Mesenchymal stem cell (in vitro differentiated cells and primary cell): ENCODE measurements around the gene NAPA.

Experiments
- DNase-seq: peaks from one replicate; pipeline ENCODE4 v3.0.0-alpha.2; 2013
- H2AFZ ChIP-seq: one replicate; pipeline ENCODE4 v1.6.1; 2013; ENCODE audit warnings: low read depth, mild to moderate bottlenecking, control low read depth, inconsistent platforms, low read length, moderate library complexity
- H2AK5ac ChIP-seq: 2 replicates; pipeline ENCODE4 v1.6.1; 2013; ENCODE audit warnings: low read length, moderate library complexity, mild to moderate bottlenecking, inconsistent platforms; ENCODE audit not compliant: severe bottlenecking
- H2BK120ac ChIP-seq: one replicate; pipeline ENCODE4 v1.6.1; 2013; ENCODE audit warnings: low read depth, mild to moderate bottlenecking, inconsistent platforms, low read length, moderate library complexity
- H2BK12ac ChIP-seq, 2 experiments: one replicate each; pipeline ENCODE4 v1.6.1; 2013; ENCODE audit warnings: inconsistent platforms in 2 of 2, low read length in 2 of 2, mild to moderate bottlenecking in 2 of 2, moderate library complexity in 2 of 2, control low read depth in 1 of 2
- H2BK15ac ChIP-seq: one replicate; pipeline ENCODE4 v1.6.1; 2013; ENCODE audit warnings: mild to moderate bottlenecking, low read depth, inconsistent platforms; ENCODE audit not compliant: poor library complexity, severe bottlenecking
- H2BK5ac ChIP-seq: 2 replicates; pipeline ENCODE4 v1.6.1; 2013; ENCODE audit warnings: low read depth, mild to moderate bottlenecking, low read length, control low read depth, inconsistent platforms; ENCODE audit not compliant: poor library complexity, severe bottlenecking
- H3K14ac ChIP-seq, 2 experiments: one replicate each; pipeline ENCODE4 v1.6.1; 2013; ENCODE audit warnings: inconsistent platforms in 2 of 2, low read length in 2 of 2, control low read depth in 1 of 2, mild to moderate bottlenecking in 1 of 2, moderate library complexity in 1 of 2
- H3K18ac ChIP-seq, 2 experiments: one replicate each; pipeline ENCODE4 v1.6.1; 2013; ENCODE audit warnings: inconsistent platforms in 2 of 2, low read length in 2 of 2, control low read depth in 1 of 2, low read depth in 1 of 2, mild to moderate bottlenecking in 1 of 2
- H3K23ac ChIP-seq, 2 experiments: one replicate each; pipeline ENCODE4 v1.6.1; 2013; ENCODE audit warnings: inconsistent platforms in 2 of 2, low read length in 2 of 2, mild to moderate bottlenecking in 2 of 2, moderate library complexity in 2 of 2, control low read depth in 1 of 2
- H3K27ac ChIP-seq: 2 replicates; pipeline ENCODE4 v1.5.1; 2013; ENCODE audit warnings: mild to moderate bottlenecking, moderate library complexity, low read length, control low read depth, inconsistent platforms; ENCODE audit not compliant: poor library complexity, severe bottlenecking
- H3K27me3 ChIP-seq, 2 experiments: 2 replicates each; pipeline versions ENCODE4 v1.6.1 to v1.7.0; 2013; ENCODE audit warnings: low read length in 2 of 2, mild to moderate bottlenecking in 2 of 2, moderate library complexity in 2 of 2, control low read depth in 1 of 2, inconsistent platforms in 1 of 2; ENCODE audit not compliant: control insufficient read depth in 1 of 2, insufficient read depth in 1 of 2
- H3K36me3 ChIP-seq, 2 experiments: 2 replicates each; pipeline versions ENCODE4 v1.6.1 to v1.7.0; 2013; ENCODE audit warnings: low read length in 2 of 2, control low read depth in 1 of 2, inconsistent platforms in 1 of 2, low read depth in 1 of 2, mild to moderate bottlenecking in 1 of 2; ENCODE audit not compliant: insufficient read depth in 2 of 2, control insufficient read depth in 1 of 2
- H3K4ac ChIP-seq, 2 experiments: one replicate each; pipeline ENCODE4 v1.6.1; 2013; ENCODE audit warnings: inconsistent platforms in 2 of 2, low read length in 2 of 2, mild to moderate bottlenecking in 2 of 2, moderate library complexity in 2 of 2, control low read depth in 1 of 2, low read depth in 1 of 2
- H3K4me1 ChIP-seq: 2 replicates; pipeline ENCODE4 v1.6.1; 2013; ENCODE audit warnings: low read depth, low read length, control low read depth; ENCODE audit not compliant: control insufficient read depth, insufficient read depth
- H3K4me2 ChIP-seq: 2 replicates; pipeline ENCODE4 v1.6.1; 2013; ENCODE audit warnings: low read length, mild to moderate bottlenecking, inconsistent platforms; ENCODE audit not compliant: poor library complexity, severe bottlenecking
- H3K4me3 ChIP-seq, 2 experiments: 2 replicates each; pipeline versions ENCODE4 v1.5.1 to v1.7.0; 2013; ENCODE audit warnings: low read length in 2 of 2, mild to moderate bottlenecking in 2 of 2, control low read depth in 1 of 2, low read depth in 1 of 2; ENCODE audit not compliant: insufficient read depth in 1 of 2
- H3K79me1 ChIP-seq: replicated peaks from 2 replicates; pipeline ENCODE4 v1.6.1; 2013; ENCODE audit warnings: mild to moderate bottlenecking, control low read depth, low read length, inconsistent platforms; ENCODE audit not compliant: poor library complexity, severe bottlenecking
- H3K9ac ChIP-seq: 2 replicates; pipeline ENCODE4 v1.7.0; 2013; ENCODE audit warnings: mild to moderate bottlenecking, low read length, moderate library complexity
- H3K9me3 ChIP-seq: 2 replicates; pipeline ENCODE4 v1.7.0; 2013; ENCODE audit warnings: mild to moderate bottlenecking, low read length; ENCODE audit not compliant: control insufficient read depth
- H4K8ac ChIP-seq: one replicate; pipeline ENCODE4 v1.6.1; 2013; ENCODE audit warnings: inconsistent platforms, mild to moderate bottlenecking, low read length, moderate library complexity
- H4K91ac ChIP-seq: one replicate; pipeline ENCODE4 v1.6.1; 2013; ENCODE audit warnings: mild to moderate bottlenecking, low read length, inconsistent platforms
- WGBS: methylation state at CpG from one replicate; pipeline ENCODE4 v1.1.7; 2013; ENCODE audit warnings: mixed read lengths; 5-methylcytosine and 5-hydroxymethylcytosine counted together

NAPA gene

DNA sequence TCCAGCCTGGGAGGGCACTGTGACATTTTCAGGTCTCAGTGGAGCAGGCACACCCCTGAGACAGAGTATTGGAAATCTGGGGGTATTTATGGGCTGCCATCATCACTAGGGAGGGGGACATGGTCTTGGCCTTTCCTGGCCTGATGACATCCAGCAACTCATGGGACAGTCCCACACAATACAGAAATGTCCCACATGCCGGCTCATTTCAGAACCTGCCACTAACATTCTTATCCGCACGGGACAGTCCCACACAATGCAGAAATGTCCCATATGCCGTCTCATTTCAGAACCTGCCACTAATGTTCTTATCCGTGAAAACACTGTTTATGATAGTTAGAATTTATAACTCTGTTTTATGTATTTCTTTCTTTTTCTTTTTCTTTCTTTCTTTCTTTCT is 53.0 kb downstream of the NAPA start:
- H2BK12ac ChIP-seq = no peak overlapping the region
- H4K91ac ChIP-seq = no peak overlapping the region
- no peak overlapping the region for H3K4ac ChIP-seq
- no peaks in the 10 kb centered on the region for H3K79me1 ChIP-seq
- no peak overlapping the region for H2BK15ac ChIP-seq
- no peak overlapping the region for H3K9ac ChIP-seq
- DNase-seq = no peak
- H2BK5ac ChIP-seq = no peak overlapping the region
- no peak overlapping the region for H2BK120ac ChIP-seq
- H3K23ac ChIP-seq = no peak overlapping the region
- H3K4me1 ChIP-seq = peaks cover 2% of the 10 kb centered on the region
- H3K27ac ChIP-seq = no peak overlapping the region
- H3K36me3 ChIP-seq = no peaks in the 10 kb centered on the region
- no peak overlapping the region for H3K4me2 ChIP-seq
- no peak overlapping the region for H2AK5ac ChIP-seq
- H2AFZ ChIP-seq = no peak overlapping the region
- WGBS = 100% methylated on average over 1 of the region's 5 CpGs
- no peak overlapping the region for H3K14ac ChIP-seq
- H3K27me3 ChIP-seq = peaks cover 53 to 77% of the 10 kb centered on the region in 2 experiments
- no peak overlapping the region for H4K8ac ChIP-seq
- H3K9me3 ChIP-seq = peaks cover under 1% of the 10 kb centered on the region
- H3K18ac ChIP-seq = no peak overlapping the region
- no peak overlapping the region for H3K4me3 ChIP-seq

DNA sequence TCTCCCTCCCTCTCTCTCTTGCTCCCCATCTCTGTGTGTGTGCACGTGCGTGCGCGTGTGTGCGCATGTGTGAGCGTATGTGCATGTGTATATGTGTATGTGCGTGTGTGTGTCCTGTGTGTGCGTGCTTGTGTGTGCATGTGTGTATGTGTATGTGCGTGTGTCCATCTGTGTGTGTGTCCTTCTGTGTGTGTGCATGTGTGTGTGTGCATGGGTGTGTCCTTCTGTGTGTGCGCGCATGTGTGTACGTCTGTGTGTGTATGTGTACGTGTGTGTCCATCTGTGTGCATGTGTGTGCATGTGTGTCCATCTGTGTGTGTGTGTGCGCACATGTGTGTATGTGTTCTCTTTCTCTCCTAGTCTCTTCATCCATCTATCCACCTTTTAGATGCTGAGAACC is 55.4 kb downstream of the NAPA start:
- Histone ChIP-seq H3K4me2 (no peak overlapping the region), H2BK120ac (no peak overlapping the region), H2AK5ac (no peak overlapping the region), H3K18ac (no peak overlapping the region), H3K4me3 (no peak overlapping the region), H2BK15ac (no peak overlapping the region), H3K4ac (no peak overlapping the region), H3K27ac (no peak overlapping the region), H2BK5ac (no peak overlapping the region), H3K14ac (no peak overlapping the region), H4K8ac (no peak overlapping the region), H3K79me1 (no peaks in the 10 kb centered on the region), H2AFZ (no peak overlapping the region), H2BK12ac (no peak overlapping the region), H3K27me3 (peaks cover 53 to 80% of the 10 kb centered on the region in 2 experiments), H3K9me3 (peaks cover 21% of the 10 kb centered on the region), H3K36me3 (no peaks in the 10 kb centered on the region), H3K23ac (no peak overlapping the region), H3K9ac (no peak overlapping the region), H4K91ac (no peak overlapping the region), H3K4me1 (peaks cover 2% of the 10 kb centered on the region)
- 96% methylated on average over 9 of the region's 14 CpGs for WGBS
- no peak for DNase-seq

DNA sequence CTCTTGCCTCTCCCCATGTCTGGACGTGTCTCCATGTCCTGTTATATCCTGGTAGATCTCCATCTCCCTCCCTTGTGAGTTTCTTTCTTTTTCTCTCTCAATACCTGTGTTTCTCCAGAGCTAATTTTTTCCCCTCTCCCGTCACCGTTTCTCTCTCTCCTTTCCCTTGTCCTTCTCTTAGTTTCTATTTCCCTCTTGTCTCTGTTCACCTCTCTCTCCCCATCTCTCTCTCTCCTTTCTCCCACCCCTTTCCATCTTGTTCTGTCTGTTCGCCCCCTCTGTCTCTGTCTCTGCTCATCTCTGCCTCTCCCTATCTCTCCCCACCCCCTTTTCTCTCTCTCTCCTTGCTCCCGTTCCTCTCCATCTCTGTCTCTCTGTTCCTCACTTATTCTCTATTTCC is 56.2 kb downstream of the NAPA start:
- Histone ChIP-seq H3K9ac (no peak overlapping the region), H3K27ac (no peak overlapping the region), H4K91ac (no peak overlapping the region), H2BK12ac (no peak overlapping the region), H3K4me3 (no peak overlapping the region), H2BK5ac (no peak overlapping the region), H3K4me2 (no peak overlapping the region), H4K8ac (no peak overlapping the region), H3K23ac (no peak overlapping the region), H2BK120ac (no peak overlapping the region), H3K18ac (no peak overlapping the region), H2AK5ac (no peak overlapping the region), H2BK15ac (no peak overlapping the region), H3K4ac (no peak overlapping the region), H3K27me3 (peaks cover 55 to 79% of the 10 kb centered on the region in 2 experiments), H3K79me1 (no peaks in the 10 kb centered on the region), H3K36me3 (no peaks in the 10 kb centered on the region), H3K4me1 (peaks cover 2% of the 10 kb centered on the region), H3K9me3 (peaks cover 21% of the 10 kb centered on the region), H3K14ac (no peak overlapping the region), H2AFZ (no peak overlapping the region)
- 50% methylated on average over 5 of the region's 5 CpGs for WGBS
- no peak for DNase-seq

GRCh38 chr19:47456721-47457474 is 58.0 kb downstream of the NAPA start:
- WGBS = 73% methylated on average over 77 of the region's 77 CpGs

More at GRCh38 chr19:47456721-47457474, 58.0 kb downstream of the NAPA start:
- H3K27me3 ChIP-seq = peaks cover 55 to 85% of the 10 kb centered on the region in 2 experiments
- H3K79me1 ChIP-seq = no peaks in the 10 kb centered on the region
- no peak overlapping the region for H4K8ac ChIP-seq
- no peak overlapping the region for H3K27ac ChIP-seq
- H3K9ac ChIP-seq = no peak overlapping the region
- H2BK15ac ChIP-seq = no peak overlapping the region
- H3K4me3 ChIP-seq = no peak overlapping the region
- H2BK12ac ChIP-seq = no peak overlapping the region
- no peak overlapping the region for H4K91ac ChIP-seq
- no peak overlapping the region for H3K14ac ChIP-seq
- no peak overlapping the region for H2AFZ ChIP-seq
- H2AK5ac ChIP-seq = no peak overlapping the region
- H3K18ac ChIP-seq = no peak overlapping the region
- no peak overlapping the region for H2BK120ac ChIP-seq
- H3K36me3 ChIP-seq = no peaks in the 10 kb centered on the region
- H3K23ac ChIP-seq = no peak overlapping the region
- H2BK5ac ChIP-seq = no peak overlapping the region
- H3K4ac ChIP-seq = no peak overlapping the region
- no peak for DNase-seq
- H3K4me1 ChIP-seq = peaks cover 2% of the 10 kb centered on the region
- H3K4me2 ChIP-seq = no peak overlapping the region
- peaks cover 21% of the 10 kb centered on the region for H3K9me3 ChIP-seq
